ENCODE measurements around the gene PPP1R15B. TPM values are rescaled to one million over a fixed set of nuclear protein-coding genes. Genes with fewer than 3 reads are reported as not detected.
"Not testable (repeated sequence)": the region's sequence is repeated elsewhere in the genome, so short reads cannot be mapped to it uniquely, and the experiment has no call there.

PPP1R15B gene
- total and polyA plus RNA-seq, 11 donors = 8.1 to 29.8 (median 25.9) TPM

- intact Hi-C loops (cut with DNase I) = no loop called here
- H3K4me1 ChIP-seq = peaks cover 0 to 19% (median 0%) of the 10 kb centered on the region in 12 donors
- H3K4me3 ChIP-seq = no peak overlapping the region
- H3K36me3 ChIP-seq = peaks cover 0 to 89% (median 76%) of the 10 kb centered on the region in 9 donors
- 91 to 96% (median 94%) methylated on average over 6 to 10 of the region's 10 CpGs for WGBS, 4 donors
- H3K27ac ChIP-seq = peak overlapping the region in 1 of 12 donors; percentile 6
- ATAC-seq (no peak), DNase-seq (no peak)
- TF ChIP-seq POLR2A (IDR thresholded peaks at IDR 0.05) = no peak
- TF ChIP-seq, protein P1, sequence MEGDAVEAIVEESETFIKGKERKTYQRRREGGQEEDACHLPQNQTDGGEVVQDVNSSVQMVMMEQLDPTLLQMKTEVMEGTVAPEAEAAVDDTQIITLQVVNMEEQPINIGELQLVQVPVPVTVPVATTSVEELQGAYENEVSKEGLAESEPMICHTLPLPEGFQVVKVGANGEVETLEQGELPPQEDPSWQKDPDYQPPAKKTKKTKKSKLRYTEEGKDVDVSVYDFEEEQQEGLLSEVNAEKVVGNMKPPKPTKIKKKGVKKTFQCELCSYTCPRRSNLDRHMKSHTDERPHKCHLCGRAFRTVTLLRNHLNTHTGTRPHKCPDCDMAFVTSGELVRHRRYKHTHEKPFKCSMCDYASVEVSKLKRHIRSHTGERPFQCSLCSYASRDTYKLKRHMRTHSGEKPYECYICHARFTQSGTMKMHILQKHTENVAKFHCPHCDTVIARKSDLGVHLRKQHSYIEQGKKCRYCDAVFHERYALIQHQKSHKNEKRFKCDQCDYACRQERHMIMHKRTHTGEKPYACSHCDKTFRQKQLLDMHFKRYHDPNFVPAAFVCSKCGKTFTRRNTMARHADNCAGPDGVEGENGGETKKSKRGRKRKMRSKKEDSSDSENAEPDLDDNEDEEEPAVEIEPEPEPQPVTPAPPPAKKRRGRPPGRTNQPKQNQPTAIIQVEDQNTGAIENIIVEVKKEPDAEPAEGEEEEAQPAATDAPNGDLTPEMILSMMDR (IDR thresholded peaks at IDR 0.05) = no peak
- H3K27me3 ChIP-seq = no peaks in the 10 kb centered on the region
- H3K9me3 ChIP-seq = no peaks in the 10 kb centered on the region
These were observed 13.0 kb upstream of the PPP1R15B start for GRCh38 chr1:204424621-204425020.

DNA sequence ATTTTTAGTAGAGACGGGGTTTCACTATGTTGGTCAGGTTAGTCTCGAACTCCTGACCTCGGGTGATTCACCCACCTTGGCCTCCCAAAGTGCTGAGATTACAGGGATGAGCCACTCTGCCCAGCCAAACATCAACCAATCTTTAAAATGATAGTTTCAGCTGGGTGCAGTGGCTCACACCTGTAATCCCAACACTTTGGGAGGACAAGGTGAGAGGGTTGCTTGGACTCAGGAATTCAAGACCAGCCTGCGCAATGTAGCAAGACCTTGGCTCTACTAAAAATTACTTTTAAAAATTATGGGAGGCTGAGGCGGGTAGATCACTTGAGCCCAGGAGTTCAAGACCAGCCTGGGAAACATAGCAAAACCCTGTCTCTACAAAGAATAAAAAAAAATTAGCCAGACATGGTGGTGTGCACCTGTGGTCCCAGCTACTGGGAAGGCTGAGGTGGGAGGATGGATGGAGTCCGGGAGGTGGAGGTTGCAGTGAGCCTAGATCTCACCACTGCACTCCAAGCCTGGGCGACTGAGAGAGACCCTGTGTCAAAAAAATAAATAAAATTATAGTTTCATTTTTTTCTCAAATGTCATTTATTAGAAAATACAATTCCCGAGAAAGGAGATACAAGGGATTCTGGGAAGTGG, 10.6 kb upstream of the PPP1R15B start:
- H3K4me3 ChIP-seq; intact Hi-C loops (cut with DNase I); DNase-seq; ATAC-seq; H3K27me3 ChIP-seq; H3K9me3 ChIP-seq: not testable (repeated sequence)
- Histone ChIP-seq H3K27ac (peak overlapping the region in 1 of 12 donors; percentile 51), H3K36me3 (peaks cover 0 to 65% (median 56%) of the 10 kb centered on the region in 9 donors), H3K4me1 (peaks cover 0 to 30% (median 14%) of the 10 kb centered on the region in 12 donors)
- 93 to 95% (median 94%) methylated on average over 8 of the region's 8 CpGs for WGBS, 4 donors

DNA sequence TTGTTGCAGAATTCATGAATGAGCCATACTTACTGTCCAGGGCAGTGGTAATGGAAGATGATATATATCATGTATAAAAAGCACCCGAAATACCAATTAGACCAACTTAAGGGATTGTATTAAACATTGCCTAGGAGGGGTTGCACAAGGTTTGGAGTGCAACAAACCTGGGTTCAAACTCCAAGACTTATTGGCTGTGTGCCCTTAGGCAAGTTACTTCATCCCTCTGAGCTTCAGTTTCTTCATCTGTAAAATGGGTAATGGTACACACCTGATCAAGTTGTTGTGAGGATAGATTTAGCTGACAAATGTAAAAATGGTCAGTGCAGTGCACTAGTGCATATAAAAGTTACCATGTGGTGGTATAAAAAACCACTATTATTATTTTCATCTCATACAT, 9.8 kb upstream of the PPP1R15B start:
- H3K9me3 ChIP-seq = no peaks in the 10 kb centered on the region
- peaks cover 0 to 57% (median 48%) of the 10 kb centered on the region in 9 donors for H3K36me3 ChIP-seq
- peaks cover 0 to 28% (median 17%) of the 10 kb centered on the region in 12 donors for H3K4me1 ChIP-seq
- DNase-seq = no peak
- TF ChIP-seq, protein P1 (IDR thresholded peaks at IDR 0.05) = no peak
- no peak for TF ChIP-seq POLR2A (IDR thresholded peaks at IDR 0.05)
- no peak overlapping the region for H3K27ac ChIP-seq
- ATAC-seq = no peak
- no peaks in the 10 kb centered on the region for H3K27me3 ChIP-seq
- 97 to 100% (median 99%) methylated on average over 1 of the region's 1 CpG for WGBS, 4 donors
- no peak overlapping the region for H3K4me3 ChIP-seq
- intact Hi-C loops (cut with DNase I) = no loop called here

DNA sequence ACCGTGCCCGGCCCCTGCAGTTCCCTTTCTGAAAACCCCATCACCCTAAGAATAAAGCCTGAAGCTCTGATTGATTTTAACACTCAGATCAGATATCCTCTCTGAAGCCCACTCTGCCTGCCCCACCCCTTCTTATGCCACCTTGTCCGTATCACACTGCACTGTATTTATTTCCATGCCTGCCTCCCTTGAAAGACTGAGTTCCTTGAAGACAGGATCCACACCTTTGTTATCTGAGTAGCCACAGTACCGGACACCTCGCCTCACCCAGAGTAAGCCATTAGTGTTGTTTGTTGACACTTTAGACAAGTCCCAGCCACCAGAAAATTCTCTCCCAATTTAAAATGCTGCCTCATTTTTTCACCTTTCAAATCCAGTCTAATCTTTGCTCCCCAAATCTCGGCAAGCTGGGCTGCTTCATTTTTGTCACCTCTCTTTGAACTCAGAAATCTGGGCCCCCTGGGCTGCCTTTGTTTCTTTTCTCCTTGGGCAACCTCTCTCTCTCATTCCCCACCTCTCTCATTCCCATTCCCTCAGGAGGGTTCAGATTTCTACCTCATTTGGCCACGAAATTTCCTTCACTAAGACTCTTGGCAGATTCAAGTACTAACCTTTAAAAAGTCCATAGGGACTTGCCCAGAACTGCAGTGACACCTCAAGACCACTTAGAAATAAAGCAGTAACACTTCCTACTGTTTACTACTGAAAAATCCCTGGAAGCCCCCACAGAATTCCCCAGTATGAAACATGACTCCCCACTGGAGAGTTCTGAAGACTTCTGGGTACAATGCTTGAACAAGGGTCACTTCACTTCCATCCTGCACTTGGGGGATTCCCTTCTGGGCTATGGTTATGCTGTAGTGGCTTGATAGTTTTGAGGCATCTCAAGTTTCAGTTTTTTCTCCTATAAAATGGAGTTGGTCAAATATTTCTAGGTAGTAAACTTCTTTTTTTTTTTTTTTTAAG, 8.7 kb upstream of the PPP1R15B start:
- 72 to 83% (median 77%) methylated on average over 7 of the region's 7 CpGs for WGBS, 4 donors
- no peak overlapping the region for H3K4me3 ChIP-seq
- no peaks in the 10 kb centered on the region for H3K27me3 ChIP-seq
- TF ChIP-seq, protein P1 (IDR thresholded peaks at IDR 0.05) = no peak
- no peak for TF ChIP-seq POLR2A (IDR thresholded peaks at IDR 0.05)
- peaks cover 0 to 27% (median 17%) of the 10 kb centered on the region in 12 donors for H3K4me1 ChIP-seq
- DNase-seq (no peak), ATAC-seq (no peak)
- H3K27ac ChIP-seq = no peak overlapping the region
- peaks cover 0 to 48% (median 39%) of the 10 kb centered on the region in 9 donors for H3K36me3 ChIP-seq
- no peaks in the 10 kb centered on the region for H3K9me3 ChIP-seq
- intact Hi-C loops (cut with DNase I) = no loop called here

Measured in heart left ventricle (tissue), 16 donors.